GM19438 (cell line): ENCODE data around the gene RAD51B.
"Not testable (repeated sequence)": the region's sequence is repeated elsewhere in the genome, so short reads cannot be mapped to it uniquely, and the experiment has no call there.

ENCODE experiments used
- ATAC-seq: cut with Tn5 transposase; IDR thresholded peaks from one replicate; pipeline ENCODE4 v1.9.1; 2021; ENCODE audit warnings: low read depth; ENCODE audit not compliant: unreplicated experiment

Gene RAD51B

DNA sequence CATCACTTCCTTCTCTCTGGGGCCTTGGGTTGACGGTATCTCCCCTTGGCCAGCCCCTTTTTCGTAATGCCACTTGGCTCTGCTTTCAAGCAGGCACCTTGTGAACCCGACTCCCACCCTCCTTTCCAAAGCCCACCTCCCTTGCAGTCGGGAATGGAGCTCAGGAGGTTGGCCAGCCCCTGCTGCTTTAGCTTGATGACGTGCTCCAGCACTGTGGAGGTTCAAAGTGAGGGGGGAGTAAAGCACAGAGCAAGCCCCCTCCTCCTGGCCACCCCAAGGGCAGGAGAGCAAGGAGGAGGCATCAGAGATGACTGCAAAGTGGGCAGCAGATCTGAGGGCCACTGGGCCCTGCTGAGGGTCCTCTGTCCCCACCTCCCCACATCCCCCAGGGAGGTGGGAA is 869.9 kb downstream of the RAD51B start:
- ATAC-seq, result no peak

DNA sequence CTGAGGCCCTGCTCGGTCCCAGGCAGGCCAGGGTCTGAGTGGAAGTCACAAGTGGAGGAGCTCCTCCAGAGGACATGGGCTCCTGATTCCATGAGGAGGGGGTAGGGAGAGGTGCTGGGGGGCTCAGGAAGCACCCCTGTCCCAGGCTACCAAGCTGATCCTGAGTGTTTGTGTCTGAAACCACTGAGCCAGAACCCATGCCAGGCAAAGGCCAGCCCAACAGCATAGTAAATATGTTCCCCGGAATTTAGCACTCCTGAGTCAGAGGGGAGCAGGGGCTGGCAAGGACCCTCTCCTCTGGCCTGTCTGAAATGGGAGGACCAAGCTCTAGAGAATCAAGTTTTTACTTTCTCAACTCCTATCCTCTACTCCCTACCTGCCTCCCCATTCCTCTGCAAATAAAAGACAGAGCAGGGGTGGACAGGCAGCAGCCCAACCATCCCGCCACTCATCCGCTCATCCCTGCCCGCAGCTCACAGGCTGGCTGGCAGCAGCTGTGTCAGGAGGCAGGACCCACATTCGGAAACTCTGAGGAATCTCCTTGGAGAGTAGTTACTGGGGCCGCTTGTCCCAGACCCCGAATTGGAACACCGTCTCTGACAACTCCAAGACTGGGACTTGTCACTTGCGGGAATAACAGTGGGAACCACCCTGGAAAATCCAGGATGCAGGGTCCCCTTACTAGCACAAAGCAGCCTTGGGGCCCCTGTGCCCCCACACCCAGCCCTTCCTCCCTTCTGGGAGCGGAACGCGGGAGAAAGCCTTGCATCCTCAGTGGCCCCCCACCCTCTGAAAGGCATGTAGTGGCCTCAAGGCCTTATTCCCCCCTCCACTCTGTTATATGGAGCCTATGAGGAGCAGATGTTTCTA is 870.7 kb downstream of the RAD51B start:
- ATAC-seq, result no peak

DNA sequence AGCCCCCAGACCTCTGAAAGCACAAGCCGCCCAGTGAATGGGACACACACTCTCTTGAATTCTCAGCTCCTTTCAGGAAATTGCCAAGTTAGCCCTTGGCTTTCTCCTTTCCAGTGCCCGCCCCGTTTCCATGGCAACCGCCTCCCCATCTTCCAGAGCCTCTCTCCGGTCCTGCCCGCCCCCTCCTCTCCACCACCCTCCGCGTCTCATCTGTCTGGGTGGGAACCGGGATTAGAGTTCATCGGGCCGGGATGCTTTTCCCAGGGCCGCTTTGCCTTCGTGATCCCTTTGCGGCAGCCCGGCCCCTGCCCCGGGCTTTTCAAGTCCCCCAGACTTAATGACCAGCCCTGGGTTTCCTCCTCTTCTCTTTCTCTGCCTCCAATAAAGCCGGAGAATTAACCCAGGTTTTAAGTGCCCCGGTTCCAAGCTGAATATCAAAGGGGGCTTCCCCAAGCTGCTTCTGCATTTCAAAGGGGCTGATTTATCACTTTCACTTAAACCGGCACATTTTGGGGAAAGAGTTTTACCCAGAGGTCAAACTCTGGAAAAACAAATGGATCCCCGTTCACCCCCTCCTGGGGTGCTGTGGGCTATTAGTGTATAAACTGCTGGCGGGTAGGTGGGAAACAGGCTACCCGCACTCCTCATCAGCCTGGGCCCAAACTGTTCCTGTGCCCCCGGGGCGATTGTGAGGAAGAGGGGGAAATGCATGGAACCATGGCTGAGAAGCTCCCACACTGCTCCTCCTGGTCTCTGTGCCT is 871.6 kb downstream of the RAD51B start:
- no peak for ATAC-seq

DNA sequence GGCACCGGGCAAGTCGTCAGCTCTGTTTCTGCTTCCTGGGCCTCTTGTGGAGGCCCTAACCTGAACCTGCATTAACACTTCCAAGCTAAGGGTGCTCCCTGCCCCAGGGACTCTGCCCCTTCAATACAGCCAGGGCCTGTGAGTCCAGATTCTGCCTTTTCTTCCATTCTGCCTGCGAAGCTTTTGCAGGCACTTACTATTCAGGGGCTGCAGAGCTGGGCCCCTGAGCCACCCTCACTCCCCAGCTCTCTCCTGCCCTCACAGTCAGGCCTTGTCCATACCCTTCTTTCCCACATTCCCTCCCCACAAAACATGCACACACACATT is 872.2 kb downstream of the RAD51B start:
- no peak for ATAC-seq

DNA sequence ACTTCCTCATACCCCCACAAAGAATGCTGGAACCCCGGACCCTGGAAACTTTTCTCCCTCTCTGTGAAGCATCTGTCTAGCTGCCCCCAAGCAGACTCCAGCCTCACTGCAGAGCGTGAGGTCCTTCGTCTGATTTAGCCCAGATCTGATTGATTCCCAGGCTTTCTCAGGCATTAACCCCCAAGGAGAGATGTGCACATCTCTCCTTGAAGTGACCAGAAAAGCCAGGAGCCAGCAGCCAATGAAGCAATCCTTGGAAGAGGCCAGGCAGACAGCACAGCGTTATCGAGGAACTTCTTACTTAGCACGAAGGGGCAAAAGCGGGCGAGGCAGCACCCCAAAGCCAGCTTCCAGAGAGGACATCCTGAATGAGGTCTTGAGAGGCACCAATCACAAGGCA is 872.6 kb downstream of the RAD51B start:
- ATAC-seq, result no peak

DNA sequence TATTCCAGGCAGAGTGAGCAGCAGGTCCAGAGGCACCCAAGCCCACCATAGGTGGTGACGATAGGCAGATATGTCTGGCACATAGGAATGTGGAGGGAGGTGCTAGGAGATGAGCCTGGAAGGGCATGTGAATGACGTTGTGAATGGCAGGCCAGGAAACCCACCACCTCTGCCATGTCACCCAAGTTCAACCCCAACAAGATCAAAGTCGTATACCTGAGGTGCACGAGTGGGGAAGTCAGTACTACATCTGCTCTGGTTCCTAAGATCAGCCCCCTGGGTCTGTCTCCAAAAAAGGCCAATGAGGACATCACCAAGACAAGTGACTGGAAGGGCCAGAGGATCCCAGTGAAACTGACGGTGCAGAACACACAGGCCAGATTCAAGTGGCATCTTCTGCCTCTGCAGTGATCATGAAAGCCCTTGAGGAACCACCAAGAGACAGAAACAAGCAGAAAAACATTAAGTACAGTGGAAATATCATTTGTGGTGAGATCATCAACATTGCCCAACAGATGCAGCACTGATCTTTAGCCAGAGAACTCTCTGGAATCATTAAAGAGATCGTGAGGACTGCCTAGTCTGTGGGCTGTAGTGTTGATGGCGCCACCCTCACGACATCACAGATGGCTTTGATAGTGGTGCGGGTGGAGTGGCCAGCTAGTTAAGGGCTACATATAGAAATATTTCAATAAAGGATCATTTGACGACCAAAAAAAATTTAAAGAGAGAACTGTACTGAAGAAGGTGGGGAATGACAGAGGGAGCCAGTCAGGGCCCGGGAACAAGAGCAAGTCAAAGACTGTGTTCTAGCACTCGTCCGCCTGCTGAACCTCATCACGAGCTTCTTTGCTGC is 873.6 kb downstream of the RAD51B start:
- no peak for ATAC-seq

DNA sequence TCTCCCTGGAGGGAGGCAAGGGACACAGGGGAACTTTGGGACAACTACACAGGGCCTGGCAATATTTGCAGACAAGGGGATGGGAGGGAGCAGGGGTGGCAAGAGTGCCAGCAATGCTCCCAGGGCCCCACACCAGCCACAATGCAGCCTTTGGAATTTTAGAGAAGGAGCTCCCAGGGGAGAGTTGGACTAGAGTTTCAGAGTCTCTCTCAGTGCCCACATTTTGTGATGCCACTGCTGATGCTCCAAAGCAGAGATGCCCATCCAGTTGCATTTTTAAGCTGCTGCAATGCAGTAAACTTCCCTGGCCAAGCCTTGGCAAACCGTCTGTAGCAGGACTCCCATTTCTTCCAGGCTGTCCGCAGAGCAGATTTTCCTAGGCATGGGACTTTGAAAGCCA is 874.3 kb downstream of the RAD51B start:
- ATAC-seq, result no peak

DNA sequence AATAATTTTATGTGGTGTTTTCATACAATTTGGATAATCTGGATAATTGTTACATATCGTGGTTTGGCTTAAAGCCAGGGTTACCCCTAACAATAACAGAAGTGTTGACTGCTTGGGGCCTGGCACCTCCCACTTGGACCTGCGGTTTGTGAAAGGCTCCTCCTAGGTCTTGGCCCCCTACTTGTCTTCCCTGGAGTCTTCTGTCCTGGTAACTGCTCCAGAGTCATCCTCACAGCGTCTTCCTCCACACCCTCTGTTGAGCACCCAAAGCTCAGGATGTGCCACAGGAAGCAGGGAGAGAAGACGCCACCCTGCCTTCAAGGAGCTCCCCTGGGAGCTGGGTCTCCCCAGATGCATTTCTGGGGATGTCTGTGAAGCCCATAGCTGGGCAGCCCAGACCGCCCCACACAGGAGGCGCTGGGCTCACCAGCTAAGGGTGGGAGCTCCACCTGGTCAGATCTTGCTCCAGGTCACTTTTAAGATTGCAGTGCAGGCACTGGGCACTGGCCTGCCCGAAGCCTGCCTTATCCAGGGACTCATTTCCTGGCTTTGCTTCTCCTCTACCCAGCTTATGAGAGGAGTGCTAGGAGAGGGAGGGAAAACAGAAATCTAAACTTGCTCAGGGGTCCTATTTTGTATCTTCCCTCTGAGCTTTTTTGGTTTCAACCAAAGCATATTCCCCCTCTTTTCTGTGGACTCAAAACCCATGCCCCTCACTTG is 875.1 kb downstream of the RAD51B start:
- ATAC-seq, result no peak

DNA sequence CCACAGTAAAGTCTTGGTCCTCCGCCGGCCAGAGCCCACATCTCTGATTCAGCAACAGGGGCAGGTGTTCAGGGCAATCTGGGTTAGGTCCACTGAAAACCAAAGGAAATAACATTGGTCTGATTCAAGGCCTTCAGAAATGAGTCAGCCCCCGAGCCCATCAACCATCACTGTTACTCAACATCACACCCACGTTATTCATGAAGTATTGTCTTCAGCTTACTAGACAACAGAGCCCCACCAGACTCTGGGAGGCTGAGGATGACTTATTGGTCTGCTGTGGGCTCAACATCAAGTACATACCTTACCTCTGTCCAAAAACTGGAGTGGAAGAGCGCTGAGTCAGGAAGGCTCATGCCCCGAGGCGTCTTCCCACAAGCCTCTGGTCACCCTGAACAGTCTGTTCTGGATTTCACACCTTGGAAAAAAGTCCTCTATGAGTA is 875.8 kb downstream of the RAD51B start:
- peak; percentile 93 for ATAC-seq

DNA sequence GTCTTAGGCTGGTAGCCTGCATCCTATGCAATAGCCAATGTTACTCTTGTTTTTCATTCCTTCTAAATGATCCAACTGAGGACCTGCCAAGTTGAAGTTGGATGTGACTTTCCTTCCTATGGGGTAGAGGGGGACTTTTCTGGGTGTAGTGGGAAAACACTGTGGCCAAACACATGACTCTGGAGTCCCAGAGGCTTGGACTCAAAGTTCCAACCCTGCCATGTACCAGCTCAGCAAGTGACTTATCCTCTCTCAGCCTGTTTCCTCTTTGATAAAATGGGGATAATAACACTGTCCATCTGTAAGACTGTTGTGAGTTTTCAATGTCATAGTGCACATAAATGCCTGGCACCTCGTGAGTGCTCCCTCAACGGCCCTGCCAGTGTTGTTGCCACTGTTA is 876.3 kb downstream of the RAD51B start:
- no peak for ATAC-seq

DNA sequence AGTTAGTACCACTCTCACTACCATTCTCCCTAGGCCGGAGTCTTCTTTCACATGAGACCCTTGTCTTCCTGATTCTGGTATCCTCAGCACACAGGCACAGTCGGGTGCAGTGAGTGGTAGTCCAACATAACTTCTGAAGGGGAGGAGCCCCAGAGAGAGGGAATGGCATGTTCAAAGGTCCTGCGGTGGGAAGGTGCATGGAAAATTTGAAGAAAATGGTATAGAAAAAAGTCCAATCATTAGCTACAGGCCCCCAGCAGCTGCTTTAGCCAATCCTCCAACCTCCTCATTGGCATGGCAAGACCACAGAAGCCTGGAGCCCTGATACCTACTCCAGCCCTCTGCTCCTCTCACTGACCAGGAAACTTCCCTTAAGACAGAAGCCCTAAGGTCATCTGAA is 876.7 kb downstream of the RAD51B start:
- no peak for ATAC-seq

DNA sequence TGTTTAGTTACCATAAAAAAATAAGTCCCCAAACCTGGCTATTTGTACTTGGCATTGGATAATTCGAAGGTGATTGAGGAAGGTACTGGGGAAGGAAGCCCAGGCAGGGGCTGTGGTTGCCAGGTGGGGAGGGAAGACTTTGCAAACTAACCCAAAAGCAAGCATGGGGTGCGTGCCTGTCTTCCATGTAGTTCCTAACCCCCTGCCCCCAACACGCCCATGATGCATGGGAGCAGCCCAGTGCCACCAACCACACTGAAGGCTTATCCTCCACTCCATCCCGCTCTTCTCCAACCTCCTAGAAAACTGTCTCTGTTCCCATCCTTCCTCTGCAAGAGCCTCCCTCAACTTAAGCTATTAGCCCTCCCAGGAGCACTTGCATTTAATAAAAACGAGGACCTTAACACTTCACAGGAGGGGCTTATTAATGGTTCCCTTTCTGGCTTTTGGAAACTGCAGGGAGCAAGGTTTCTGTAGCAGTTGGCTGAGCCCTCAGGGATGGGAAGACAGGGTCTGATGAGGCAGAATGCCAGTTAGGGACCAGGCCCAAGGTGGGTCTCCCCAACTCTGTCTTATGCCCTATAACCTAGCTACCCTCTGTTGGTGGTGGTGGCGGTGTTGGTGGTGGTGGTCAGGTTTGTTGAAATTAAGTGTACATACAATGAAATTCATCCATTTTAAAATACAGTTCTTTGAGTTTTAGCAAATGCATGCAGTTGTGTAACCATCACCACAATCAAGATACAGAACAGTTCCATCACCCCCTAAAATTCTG is 877.3 kb downstream of the RAD51B start:
- no peak for ATAC-seq

DNA sequence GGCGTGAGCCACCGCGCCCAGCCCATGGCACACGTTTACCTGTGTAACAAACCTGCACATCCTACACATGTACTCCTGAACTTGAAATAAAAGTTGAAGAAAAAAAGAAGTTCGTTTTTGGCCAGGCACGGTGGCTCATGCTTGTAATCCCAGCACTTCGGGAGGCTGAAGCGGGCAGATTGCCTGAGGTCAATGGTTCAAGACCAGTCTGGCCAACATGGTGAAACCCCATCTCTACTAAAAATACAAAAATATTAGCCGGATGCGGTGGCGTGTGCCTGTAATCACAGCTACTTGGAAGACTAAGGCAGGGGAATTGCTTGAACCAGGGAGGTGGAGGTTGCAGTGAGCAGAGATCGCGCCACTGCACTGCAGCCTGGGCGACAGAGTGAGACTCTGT is 879.2 kb downstream of the RAD51B start:
- ATAC-seq, result not testable (repeated sequence)

DNA sequence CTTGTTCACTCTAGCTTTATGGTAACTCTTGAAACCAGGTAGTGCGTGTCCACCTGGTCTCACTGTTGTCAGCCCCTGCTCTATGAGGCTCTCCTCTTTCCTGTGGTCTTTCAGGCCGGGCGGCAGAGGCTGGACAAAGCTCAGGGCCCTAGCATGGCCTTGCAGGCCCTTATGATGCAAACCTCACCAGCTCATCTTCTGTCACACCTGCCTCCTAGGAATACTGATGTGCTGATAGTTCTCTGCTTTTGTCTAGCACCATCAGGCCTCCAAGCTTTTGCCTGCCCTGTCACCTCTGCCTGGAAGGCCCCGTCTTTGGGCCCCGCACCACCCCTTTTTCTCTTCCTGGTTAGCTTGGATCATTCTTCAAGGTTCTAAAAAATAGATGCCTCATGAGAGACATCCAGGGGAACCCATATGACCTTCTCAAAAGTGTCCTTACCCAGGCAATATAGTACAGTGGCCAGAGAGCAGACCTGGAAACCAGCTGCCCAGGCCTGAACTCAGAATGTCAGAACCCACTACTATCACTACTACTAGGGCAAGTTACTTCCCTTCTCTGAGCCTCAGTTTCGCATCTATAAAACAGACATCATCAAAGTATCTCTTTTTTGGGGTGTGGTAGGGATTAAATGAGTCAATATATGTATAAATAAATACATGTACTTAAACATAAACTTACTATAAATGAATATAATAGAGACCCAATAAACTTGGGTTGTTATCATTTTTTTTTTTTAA is 881.6 kb downstream of the RAD51B start:
- no peak for ATAC-seq

DNA sequence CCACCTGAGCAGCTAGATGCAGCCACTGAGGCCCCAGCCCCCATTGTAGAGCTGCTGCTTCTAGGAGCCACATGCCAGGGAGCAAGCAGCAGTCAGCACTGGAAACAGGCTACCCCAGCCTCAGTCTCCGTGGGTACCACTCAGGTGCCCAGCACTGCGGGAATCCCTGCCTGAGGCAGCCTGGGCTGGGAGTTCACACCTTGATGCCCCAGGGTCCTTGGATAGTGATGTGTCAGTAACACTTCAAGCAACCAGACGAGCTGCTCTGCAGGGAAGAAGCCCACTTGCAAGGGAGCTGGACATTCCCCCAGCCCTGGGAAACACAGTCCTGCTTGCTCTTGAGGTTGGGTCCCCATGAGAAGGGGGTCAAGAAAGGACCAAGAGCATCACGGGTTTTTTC is 882.6 kb downstream of the RAD51B start:
- no peak for ATAC-seq

DNA sequence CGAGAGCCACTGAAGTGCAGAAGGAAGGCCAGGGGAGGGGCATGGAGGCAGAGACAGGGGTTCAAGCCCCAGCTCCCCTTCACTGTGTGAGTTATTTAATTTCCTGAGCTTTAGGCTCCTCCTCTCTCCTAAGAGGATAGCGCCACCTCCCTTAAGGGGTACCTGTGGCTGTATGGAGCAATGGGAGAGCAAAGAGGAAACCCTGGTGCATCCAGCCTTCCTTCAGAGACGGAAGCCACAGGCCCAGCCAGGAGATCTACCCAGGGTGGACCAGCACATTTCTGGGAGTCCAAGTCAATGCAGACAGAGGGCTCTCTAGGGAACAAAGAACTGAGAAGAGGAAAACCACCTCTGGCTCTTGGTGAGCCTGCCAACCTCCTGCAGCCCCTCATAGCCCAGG is 883.0 kb downstream of the RAD51B start:
- no peak for ATAC-seq

DNA sequence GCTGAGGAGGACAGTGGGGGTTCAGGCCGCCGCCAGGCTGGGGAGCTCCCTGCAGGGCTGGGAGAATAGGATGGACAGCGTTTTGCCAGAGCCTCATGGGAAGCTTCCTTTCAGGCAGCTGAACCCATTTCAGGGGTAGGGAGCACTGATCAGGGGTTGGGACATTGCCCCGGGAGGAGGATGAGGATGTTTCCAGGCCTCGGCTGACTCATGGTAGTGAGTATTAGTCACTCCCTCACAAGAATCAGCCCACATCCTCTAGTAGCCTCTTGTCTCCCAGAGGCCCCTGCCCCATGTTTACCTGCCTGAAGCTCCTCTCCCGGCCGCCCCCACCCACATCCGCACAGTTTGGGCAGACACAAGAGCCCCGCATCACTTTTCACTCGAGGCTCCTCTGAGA is 883.5 kb downstream of the RAD51B start:
- no peak for ATAC-seq

DNA sequence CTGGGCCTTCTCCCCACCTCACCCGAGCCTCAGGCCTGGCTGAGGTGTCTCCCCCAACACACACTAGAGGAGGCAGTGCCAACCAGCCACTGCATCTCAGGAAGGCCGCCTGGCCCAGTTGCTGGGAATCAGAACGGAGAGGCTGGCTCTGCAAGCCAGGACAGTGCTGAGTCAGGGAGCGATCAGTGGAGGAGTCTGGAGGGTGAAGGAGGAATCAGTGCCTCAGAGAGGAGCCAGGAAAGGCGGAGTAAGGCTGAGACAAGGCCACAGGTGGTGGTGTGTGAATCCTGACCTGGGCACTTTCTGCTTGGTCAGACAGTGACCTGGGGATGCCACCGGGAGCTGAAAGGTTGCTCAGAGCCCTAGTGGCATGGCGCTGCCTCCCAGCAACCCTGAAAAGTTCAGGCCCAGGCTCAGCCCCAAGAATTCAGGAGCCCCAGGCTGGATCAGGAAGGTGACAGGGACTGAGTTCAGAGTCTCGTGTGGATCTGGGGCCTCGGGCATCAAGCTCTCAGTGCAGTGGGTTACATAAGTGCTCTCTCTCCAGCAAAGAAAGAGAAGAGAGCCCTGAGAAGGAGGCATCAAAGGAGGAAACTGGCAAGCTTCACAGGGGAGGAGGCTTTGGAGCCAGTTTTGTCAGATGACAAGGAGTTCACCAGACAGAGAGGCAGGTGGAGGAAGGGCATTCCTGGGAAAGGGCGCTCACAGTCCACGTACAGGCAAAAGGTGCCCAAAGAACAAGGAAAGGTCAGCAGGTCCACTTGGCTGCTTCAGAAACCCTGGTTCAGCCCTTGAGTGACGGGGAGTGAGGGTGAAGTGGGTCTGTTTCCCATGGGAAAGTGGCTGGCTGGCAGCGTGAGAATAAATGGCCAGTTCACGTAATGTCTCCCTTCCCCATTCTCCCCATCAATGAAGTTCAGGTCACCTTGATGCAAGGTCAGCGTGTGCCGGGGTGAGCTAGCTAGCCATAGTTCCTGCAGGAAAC is 885.4 kb downstream of the RAD51B start:
- ATAC-seq, result no peak
